Measurements from ENCODE around the gene KCNN3.

Gene KCNN3

DNA sequence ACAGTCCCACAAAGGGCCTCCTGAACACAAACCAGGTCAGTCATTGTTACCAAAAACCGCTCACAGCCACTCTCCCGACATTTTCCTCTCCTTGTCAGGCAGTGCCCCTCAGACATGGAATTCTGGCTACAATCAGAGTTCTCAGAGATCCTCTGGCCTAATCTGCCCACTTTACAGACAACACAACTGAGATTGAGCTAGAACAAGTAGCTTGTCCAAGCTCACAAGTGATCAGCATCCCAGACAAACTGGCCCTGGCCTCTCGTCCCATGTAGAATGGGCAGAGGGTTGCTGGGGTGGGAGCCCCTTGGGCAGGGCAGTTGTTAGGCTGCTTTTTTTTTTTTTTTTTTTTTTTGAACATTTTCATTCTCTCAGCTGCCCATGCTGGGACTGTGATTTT lies 57.2 kb downstream of the KCNN3 start:
- DNase-seq, result no peak

DNA sequence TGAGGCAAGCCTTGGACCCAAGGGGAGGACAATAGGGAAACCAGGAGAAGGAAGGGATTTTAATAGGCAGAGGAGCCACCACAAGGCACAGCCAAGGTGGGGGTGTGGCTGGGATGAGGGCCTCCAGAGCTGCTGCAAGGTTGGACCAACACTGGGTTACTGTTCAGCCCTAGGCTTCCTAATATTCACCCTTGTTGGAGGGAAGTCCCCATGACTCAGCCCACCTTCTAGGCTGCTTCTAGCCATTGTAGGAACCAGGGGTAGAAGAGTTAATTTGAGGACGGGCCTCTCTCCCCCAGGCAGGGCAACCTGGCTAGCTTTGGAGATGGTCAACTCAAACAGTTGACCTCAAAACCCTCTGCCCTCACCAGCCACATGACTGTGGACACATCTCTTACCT lies 59.5 kb downstream of the KCNN3 start:
- no peak for DNase-seq

DNA sequence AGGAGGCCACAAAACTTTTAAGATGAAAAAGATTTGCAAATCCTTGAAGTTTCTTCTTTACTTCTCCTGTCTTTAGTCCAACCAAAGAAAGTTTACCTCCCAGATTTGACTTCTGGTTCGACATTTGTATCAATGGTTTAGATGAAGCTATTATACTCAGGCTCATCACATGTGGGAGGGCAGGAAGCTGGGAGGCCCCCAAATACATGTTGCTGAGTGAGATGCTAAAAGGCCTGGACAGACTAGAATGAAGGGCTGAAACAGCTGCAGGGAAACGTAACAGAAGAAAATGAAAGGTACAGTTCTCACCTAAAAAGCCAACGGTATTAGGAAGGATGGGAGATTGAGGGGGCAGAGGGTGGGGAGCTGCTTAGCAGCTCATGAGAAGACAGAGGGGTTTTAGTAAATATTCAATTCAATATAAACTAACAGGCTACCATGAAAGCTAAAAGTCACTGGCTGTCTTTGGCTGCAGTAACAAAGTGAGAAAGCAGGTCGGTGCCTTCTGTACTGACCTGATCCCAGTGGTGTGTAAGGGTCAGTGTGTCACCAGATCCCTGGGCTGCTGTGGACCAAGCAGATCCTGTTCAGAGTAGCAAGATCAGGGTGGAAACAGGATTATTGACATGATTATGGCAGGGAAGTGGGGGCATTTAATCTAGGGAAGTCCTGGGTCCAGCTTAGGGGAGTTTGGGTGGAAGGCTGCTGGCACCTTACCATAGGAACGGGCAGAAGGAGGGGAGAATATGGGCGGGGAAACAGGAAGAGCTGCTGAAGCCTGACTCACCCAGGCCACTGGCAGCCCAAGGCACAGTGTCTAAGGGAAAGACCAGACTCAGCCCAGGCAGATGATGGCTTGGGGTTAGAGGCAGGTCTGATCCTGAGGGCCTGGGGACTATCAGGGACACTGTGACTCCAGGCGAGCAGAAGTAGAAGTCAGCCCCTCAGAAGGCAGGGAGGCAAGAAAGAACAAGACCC lies 60.4 kb downstream of the KCNN3 start:
- no peak for DNase-seq

DNA sequence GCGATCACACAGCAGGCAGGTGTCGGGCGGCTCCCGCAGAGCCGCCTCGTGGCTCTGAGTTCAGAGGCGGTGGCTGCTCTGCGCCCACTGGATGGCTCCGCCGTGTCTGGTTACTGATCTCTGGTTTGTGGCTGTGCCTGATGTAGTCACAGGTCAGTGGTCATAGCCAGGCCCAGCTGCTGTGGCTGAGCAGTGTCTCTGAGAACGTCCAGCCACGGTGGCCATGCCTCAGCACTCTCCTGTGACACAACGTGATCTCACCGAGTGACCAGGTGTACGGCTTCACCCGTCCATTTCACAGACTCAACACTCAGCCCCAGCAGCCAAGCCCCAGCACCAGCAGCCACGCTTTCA lies 61.2 kb downstream of the KCNN3 start:
- no peak for DNase-seq

DNA sequence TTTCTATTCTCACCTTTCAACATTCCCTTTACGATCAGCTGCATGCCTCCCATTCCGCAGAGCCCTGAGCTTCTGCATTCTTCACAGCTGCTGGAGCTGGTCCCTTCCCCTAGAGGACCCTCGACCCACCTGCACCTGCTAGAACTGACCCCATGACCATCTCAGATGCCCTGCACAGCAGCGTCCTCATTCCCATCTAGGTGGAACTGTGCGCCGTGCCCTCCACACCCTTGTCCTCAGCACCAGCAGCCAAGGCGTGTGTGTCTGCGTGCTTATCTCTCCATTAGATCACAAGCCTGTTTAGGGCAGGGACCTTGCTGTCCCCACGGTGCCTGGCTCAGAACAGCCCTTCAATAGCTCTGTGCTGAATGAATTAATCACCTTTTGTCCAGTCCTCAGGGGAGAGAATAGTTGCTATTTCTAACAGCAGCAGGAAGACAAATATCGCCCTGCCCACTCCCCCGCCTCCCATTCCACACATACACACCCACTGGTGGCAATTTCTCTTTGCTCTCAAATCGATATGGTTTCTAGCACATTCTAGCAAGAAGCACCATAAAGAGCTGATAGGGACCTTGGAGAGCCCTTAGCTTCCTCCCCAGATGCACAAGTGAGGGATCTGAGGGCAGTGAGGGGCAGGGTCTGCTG lies 61.7 kb downstream of the KCNN3 start:
- DNase-seq, result no peak

DNA sequence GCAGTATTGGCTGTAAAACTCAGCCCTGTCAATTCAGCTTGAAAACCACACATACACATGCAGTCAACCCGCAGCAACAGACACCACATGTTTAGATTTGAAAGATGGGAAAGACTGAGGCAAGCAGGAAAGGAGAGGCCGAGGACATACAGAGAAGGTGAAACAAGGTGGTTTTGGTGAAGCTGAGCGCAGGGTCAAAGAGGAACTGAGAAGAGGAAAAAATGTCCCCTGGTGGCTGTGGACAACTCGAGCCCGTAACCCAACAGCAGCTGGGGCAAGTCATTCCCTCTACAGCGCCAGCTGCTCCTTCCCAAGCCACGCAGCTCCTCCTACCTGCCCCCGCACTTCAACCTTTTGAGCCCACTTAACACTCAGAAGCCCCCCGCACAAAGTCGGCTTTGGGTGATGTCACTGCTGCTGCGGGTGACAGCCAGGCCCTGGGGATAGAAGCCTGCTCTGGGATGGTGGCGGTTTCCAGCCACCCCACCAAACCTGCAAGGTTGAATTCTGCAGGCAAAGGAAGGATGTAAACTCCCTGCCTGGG lies 63.0 kb downstream of the KCNN3 start:
- DNase-seq, result no peak

DNA sequence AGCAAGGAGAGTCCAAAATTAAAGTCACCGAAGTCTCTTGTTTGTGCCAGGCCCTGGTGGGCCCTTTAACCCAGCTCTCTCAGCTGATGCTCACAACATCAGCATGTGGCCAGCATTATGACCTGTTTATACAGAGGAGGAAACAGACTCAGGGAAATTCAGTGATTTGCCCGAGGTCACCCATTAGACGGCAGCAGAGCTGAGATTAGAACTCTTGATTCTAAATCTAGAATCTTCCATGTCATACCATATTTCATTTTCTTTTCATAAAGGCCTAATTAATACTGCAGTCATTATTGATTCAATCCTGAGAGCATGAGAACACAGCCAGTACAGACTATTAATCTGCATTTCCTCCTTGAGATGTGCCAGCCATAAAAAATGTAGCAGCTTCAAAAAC lies 63.7 kb downstream of the KCNN3 start:
- DNase-seq, result no peak

DNA sequence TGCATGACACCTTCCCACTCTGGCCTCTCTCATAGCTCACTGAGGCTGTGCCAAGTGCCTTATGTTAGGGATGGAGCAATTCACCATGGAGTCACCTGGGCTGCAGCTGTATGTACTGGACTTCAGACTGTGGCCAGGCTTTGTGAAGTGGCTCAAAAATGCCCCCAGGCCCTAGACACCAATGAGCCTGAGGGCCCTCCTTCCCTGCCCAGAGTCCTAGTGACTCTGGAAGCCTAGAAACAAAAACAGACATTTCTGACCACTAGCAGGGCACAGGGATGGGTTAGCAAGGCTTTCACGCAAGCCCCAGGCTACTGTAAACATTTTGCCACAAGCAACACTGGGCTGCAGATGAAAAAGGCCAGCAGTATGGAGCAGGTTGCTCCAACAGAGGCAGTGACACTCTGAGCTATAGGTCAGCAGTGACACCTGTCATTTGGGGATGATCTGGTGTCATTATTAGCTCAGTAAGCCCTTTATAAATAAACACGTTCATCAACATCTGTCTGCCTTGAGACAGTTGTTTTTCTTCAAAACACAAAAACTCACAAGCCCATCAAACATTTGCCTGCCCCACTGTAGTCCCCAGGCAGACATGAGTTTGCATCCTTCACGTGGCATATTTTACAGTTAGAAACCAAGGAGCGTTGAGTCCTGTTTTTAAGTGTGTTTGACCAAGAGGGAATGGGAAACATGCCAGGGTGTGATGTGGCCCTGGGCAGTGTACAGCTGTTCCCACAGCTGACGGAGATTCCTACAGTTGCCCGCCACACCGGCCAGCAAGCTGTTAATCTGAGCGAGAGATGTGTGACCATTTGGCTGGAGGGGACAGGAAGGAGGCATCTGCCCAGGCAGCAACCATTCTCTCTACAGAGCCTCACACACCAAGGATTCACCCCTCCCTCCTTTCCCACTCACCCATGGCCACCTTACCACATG lies 66.8 kb downstream of the KCNN3 start:
- DNase-seq, result no peak

DNA sequence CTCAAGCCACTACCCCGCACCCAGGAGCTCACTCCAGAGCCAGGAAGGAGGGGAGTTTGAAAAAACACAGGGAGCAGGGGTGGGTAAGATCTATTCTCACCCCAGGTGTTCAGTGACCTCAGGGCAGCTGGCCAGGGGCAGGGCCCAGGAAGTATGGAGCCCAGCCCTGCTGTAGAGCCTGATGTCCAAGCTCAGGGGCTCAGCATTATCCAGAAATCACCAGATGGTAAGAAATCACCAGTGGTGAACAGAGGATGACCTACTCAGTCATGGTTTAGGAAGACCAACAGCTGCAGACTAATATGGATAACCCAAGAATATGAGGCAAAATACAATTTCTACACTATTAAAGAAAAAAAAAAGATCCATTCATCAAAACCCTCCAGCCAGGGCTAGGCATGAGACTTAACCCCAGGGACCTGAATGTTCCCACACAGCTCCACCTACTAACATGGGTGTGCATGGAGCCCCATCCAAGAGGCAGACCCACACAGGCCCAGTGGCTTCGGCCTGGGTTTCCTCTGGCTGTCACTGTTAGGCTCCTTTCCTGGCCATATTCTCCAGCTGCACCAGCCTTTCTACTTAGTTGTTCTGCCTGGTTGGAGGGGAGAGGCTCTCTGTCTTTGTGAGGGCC lies 67.6 kb downstream of the KCNN3 start:
- no peak for DNase-seq

DNA sequence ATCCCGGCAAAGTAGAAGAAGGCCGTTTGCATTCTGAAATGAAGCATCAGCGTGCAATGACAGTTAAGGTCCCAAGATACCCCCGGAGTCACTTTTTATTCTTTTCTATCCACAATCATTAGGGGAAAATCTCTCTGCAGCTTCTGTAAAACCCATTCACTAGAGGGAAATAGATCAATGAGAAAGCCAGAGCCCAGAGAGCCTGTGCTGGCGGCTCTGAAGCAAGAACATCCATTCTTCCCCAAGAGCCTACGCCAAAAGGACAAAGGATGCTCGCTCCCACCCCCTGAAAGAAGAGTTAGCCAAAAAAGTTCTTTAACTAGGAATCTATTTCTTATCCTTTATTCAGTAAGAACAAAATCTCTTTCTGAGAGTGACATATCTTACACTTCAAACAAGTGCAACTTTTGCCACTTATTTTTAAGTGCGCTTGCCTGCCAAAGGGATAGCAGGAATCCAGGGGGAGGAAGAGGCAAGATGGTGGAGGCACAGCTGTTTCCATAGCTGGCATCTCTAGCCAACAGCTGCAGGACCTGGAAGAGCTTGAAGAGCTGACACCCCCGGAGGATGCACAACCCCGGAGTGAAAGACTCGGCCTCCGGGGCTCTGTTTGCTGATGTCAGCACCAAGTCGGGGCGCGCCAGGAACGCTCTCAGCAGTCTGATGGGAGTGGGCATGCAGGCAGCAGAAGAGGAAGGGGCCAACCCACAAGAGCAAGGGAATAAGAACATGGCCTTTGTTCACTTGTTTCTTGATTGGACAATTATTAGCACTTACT lies 68.7 kb downstream of the KCNN3 start:
- DNase-seq, result no peak

DNA sequence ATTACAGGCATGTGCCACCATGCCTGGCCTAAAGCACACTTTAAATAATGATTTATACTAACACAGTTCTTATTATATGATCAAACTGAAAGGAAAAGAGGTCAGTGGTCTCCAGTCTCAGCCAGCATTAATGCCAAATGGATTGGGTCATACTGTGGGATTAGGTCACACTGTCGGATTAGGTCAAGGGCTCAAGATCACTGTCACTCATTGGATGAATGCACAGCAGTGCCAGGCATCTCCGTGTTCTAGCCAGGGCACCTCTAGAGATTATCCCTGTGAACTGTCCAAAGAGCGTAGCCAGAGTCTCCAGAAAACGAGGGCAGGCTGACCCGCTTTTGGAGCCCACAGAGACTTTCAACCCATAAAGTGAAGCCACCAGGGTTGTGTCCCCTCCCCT lies 70.9 kb downstream of the KCNN3 start:
- no peak for DNase-seq

DNA sequence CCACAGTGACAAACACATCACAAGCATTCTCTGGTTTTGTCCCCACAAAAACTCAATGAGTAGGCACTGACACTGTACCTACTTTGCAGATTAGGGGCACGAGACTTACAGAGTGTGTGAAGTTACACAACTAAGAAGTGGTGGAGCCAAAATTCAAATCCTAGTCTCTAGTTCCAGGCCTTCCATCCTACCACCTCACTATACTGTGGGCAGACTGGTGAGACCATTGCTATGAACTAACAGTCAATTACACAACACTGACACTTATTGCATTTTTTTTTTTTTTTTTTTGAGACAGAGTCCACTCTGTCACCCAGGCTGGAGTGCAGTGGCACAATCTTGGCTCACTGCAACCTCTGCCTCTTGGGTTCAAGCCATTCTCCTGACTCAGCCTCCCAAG lies 71.4 kb downstream of the KCNN3 start:
- no peak for DNase-seq

DNA sequence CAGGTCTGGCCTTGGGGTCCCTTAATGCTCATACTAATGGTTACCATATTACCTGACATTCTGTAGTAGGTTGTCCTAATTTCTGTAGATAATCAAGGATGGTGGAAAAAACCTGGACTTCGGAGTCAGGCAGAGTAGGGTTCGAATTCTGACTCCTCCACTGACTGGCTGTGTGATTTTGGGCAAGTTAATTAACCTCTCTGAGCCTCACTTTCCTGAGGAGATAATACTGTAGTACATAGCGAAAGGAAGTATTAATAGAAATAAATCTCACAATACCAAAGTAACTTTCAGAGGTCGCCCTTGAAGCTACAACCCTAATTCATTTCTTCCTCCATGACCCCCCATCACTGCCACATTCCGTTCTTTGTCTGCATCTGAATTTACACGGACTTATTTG lies 72.9 kb downstream of the KCNN3 start:
- DNase-seq, result no peak

DNA sequence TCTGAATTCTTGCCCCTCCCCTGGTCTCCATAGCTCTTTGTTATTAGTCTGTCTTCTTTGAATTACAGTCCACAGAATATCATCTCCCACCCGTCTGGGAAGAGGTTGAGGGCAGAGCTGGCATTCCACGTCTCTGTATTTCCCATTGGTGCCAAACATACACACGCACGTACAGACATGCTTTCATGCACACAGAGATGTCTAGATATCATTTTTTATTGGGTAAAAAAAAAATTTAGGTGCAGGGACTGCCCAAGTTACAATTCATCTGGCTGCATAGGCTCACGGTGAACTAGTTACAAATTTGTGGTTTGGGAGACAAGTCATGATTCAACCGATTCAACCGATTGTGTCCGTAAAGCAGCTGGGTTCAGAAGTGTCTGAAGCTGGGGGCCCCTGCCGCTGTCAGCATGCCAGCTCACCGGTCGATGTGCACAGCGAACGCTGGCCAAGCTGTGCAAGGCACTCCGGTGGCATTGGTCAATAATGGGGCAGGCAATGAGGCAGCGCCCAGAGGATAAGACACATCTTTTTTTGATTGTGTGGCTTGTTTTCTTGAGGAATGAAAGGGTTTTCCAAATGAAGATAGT lies 73.7 kb downstream of the KCNN3 start:
- no peak for DNase-seq

DNA sequence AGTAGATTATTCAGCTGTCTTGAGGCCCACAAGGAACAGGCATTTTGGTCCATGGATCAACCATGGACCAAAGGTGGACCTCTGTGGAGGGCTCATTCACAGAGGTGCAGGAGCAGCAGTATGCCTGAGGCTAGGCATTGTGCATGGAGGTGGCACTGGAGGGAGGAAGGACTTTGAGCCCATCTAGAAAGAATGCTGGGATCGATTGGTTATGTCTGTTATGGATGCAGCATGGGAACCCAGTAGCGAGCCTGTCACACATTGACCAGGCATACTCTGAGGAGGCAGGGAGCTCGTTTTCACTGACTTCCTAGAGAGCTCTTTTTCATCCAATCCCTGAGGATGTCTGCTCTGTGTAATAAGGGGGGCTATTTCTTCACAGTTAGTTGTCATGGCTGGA lies 75.5 kb downstream of the KCNN3 start:
- DNase-seq, result no peak

DNA sequence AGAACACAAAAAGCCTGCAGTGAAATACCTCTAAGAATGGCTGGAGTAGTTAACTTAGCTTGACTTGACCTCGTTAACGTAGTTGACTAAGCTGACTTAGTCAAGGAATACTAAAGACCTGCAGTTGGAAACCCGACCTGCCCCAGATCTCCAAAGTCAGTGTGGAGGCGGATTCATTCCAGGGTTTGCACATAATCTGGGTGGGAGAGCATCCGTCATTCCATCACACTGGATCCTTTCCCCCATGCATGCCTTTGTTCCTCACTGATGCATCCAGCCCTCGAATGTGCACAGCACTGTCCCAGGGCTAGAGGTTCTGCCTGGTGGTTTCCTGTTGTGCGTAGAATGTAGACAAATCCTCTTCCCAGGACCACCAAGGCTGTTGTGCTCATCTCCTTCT lies 76.4 kb downstream of the KCNN3 start:
- no peak for DNase-seq

DNA sequence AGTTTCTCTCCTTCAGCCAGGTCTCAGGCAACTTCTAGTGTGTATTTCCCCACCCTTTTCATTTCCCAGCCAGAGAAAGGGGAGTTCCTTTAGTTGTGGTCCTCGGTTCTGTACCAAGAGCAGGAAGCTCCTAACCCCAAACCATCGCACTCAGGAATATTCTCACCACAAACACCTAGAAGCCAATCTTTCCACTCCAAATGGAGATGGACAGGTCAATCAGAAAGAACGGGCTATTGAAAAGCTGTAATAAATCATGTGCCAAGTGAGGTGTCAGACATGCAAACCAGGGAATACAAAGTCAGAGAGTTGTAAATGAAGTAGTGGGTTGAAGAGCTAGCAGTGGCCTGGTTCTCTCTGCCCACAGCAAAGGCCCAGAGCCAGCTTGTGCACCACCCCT lies 77.2 kb downstream of the KCNN3 start:
- no peak for DNase-seq

DNA sequence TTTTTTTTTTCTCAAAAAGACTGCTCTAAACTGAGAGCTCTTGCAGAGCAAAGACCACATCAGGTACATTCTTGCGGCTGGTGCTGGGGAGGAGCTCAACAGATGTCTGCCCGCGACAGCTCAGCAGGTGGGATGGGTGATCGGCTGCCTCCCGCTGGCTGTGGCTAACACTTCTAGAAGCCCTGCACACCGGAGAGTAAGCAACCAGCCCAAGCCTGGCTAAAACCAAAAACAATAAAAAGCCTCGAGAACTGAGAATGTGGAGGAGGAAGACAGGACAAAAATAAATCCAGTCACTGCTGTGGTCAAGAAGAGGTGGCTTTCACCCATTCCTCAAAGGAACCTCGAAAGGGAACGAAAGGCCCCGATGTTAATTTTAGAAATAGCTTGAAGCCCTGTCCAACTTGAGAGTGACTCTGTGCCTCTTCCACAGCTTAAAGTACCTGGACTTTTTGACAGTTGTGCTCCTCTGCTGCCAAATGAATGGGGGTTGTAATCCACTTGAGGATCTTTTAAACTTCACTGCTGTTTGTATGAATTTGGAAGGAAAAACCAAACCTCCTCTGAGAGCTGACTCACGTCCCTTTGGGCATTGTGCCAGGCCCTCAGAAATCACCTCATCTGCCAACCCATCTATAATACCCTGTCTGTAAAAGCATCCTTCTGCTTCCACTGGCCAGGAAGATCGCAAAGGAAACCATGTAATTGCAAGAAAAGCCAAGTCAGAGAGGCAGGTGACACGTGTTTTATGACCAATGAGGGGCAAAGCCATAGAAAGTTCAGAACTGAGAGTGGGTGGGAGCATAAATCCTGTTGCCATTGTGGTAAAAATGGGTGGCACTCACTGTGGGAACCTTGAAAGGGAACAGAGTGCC lies 78.6 kb downstream of the KCNN3 start:
- DNase-seq, result peak; percentile 75

DNA sequence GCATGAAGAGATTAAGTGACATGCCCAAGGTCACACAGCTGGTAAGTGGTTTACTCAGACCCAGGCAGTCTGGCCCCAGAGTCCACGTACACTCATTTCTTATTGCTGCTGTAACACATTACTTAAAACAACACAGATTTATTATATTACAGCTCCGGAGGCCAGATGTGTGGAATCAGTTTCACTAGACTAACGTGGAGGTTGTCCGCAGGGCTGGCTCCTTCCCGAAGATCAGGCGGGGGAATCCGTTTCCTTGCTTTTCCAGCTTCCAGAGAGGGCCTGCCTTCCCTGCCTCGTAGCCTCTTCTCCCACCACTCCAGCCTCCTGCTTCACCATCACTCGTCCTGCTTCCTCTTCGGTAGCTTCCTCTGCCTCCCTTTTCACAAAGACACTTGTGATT lies 81.2 kb downstream of the KCNN3 start:
- no peak for DNase-seq

DNA sequence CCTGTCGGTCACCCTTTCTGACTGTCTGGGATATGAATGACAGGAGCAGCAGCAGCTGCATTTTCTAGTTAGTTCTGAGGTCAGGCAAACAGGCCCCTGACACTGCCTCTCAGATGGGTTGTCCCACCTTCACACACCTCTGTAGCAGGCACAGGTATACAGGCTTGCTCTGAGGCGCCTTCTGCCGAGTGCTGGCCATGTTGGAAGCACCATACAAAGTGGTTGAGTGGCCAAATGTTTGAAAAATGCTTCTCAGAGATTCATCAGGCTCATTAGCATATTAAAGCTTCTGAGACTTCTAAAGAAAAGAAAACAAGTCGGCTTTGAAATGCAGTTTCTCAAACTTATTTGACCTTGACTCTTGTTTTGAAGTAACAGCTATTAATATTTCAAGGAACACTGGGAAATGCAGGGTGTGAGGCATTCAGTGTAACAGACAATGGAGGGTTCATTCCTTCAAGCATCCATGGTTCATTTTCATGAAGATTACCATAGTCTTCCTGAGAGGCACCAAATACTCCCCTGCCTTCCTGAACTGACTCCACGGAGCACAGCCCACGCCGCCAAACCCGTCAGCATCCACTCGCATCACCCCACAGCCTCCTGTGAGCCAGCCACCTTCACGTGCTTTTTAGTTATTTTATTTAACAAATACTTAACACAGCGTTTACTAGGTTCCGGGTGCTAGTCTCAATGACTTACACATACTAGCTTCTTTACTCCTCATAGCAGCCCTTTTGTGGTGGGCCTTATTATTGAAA lies 81.8 kb downstream of the KCNN3 start:
- no peak for DNase-seq

Measured in activated CD4-positive, alpha-beta T cell treated with anti-CD3 and anti-CD28 coated beads, Interleukin-2, Interleukin-6, amounts not matched to agents 100 ng/mL and 50 ng/mL, durations not matched to agents 16 hours and 8 hours (primary cell).